Activated effector memory CD4-positive, alpha-beta T cell treated with Interleukin-2 at 50 U/mL for 16 hours (primary cell): ENCODE data around the gene IDS.
"Not testable (repeated sequence)": the region's sequence is repeated elsewhere in the genome, so short reads cannot be mapped to it uniquely, and the experiment has no call there.

Source experiments
- DNase-seq: peaks from one replicate; pipeline ENCODE4 v3.0.0-alpha.2; 2020

IDS gene

DNA sequence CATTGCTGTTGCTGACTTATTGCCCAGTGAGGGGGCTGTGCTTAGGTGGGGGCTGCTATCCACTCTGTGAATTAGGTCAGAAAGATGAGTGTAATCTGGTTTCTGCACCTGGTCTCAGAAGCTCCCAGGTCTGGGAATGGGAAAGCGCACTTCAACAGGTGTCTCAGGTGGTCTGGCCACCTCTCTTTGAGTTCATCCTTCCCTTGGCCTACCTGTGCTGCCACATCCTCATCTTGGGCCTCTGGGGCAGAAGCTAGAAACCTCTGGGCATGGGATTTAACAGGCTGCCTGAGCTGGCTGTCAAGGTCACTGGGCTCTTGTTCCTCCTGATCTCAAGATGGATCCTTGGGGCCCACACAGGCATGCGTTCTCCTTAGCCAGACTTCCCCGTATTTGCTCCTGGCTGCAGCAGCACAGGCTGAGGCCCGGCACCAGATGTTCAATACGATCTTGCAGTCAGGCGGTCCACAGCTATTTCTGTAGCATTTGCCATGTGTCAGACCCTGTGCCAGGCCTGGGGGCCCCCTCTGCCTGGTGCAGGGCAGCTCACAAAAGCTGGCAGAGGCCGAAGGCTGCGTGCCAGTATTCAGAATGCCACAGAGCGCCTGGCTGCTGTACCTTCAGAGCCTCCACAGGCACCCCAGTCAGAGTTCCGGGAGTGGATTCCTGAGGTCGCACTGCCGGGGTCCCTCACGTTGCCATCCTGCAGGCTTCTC is 21.4 kb upstream of the IDS start:
- DNase-seq, result not testable (repeated sequence)

DNA sequence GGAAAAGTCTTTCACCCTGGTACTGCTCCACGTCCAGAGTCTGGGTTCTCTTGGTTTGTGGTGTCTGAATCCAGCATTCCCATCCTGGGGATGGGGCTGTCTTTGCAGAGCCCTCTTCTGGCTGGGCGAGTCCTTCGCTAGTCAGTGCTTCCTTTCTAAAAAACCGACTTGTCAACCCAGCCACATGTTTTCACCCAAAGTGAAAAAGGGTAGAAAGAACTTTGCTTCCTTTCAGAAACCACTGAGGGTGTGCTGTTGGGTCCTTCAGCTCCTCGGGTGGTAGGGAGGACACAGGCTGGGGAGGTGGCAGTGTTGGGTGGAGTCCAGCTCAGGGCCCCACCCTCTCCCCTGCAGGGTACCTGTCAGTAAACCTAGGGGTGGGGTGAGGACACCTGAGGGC is 20.8 kb upstream of the IDS start:
- DNase-seq, result peak; percentile 23

DNA sequence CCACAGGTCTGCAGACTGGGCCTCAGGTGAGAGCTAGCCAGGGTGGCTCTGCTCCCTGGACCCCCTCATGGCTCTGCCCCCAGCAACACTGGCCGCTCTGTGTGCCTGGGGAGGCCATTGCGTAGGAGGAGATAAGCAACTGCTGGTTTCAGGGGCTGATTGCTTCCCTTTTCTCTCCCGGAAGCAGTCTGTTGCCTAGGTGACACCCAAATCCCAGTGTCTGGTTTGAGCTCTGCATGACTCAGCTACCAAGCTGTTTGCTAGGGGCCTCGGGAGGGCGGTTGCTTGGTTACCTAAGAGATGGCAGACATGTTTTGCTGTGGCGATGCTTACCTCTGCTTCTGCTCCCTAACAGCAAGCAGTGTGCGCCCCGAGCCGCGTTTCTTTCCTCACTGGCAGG is 20.3 kb upstream of the IDS start:
- DNase-seq, result peak; percentile 60

GRCh38 chrX:149522916-149523315 is 17.8 kb upstream of the IDS start:
- no peak for DNase-seq

DNA sequence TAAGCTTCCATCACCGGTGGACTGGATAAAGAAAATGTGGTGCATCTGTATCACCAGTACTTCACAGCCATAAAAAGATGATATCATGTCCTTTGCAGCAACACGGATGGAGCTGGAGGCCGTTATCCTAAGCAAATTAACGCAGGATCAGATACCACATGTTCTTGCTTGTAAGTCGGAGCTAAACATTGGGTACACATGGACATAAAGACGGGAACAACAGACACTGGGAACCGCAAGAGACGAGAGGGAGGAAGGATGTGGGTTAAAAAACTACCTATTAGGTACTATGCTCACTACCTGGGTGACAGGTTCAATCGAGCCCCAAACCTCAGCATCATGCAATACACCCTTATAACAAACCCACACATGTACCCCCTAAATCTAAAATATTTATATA is 16.3 kb upstream of the IDS start:
- no peak for DNase-seq

- not testable (repeated sequence) for DNase-seq
These were observed 15.7 kb upstream of the IDS start for GRCh38 chrX:149520636-149521277.

DNA sequence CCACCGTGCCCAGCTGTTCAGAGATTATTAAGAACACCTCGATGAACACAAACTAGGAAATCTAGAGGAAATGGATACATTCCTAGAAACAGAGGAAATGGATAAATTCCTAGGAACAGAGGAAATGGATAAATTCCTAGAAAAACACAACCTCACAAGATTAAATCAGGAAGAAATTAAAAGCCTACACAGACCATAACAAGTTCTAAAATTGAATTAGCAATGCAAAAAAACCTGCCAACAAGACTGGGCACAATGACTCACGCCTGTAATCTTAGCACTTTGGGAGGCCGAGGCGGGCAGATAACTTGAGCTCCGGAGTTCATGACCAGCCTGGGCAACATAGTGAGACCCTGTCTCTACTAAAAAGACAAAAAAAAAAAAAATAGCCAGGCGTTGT is 13.1 kb upstream of the IDS start:
- no peak for DNase-seq

- no peak for DNase-seq
These were observed 12.2 kb upstream of the IDS start for GRCh38 chrX:149517308-149517707.

GRCh38 chrX:149516604-149517003 is 11.5 kb upstream of the IDS start:
- DNase-seq, result no peak

GRCh38 chrX:149515954-149516602 is 11.0 kb upstream of the IDS start:
- no peak for DNase-seq

DNA sequence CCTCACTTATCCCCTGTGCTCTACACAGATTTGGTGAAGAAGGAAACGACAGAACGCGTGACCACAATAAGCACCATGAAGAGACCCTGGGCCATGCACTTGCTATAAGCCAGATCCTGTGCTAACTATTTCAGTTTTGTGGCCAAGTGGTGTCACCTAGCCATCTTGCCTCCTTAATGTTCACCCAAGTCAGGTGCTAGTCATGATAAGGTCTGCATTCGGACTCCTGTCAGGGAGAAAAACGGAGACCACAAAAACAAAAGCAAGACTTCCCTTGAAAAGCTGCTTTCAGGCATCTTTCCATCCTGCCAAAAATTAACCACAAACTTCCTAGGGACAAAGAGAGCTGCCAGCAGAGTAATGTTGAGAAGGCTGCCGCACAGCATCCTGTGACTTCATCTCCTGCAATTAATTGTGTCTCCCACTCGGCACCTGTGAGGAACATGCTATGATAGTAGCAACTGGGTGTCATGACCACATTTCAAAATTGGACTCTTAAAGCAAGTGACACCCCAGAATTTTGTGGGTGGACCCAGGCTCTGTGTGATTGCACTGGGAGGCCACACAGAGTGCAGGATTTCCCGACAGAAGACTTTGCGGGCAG is 8.8 kb upstream of the IDS start:
- no peak for DNase-seq

- DNase-seq, result peak; percentile 48
These were observed 7.2 kb upstream of the IDS start for GRCh38 chrX:149512225-149512885.

DNA sequence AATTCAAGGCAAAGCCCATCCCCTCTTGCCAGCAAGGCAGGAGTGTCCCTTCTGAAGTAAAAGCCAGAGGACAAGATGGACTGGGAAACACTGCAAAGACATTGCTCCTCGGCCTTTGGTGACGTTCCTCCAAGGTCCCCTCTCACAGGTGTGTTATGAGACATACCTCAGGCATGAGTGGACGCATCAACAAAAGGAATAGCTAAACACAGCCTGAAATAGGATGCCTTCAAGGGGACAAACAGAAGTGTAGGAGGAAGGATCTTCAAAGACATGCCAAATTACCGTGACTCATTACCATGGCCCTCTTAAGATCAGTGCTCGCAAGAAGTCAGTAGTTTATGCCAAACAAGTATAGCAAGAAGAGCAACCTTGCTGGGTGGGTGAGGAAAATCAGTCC is 6.0 kb upstream of the IDS start:
- no peak for DNase-seq

DNA sequence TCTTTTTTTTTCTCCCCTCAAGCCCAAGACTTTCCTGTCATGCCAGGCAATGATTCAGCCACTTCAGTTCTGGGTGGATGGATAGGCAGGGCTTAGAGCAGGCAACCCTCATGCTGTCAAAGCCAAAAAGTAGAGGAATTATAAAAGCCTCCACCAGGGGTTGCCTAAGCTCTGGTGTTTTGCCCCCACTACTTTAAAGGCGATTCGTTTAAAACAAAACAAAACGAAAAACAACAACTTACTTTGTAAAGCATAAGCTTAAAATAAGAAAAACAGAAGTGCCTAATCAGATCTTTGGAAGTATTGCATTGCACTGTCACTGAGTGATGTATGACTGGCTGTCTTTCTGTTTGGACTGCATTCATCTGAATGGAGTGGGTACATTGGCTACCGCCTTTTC is 5.3 kb upstream of the IDS start:
- no peak for DNase-seq

- DNase-seq, result no peak
These were observed 3.4 kb upstream of the IDS start for GRCh38 chrX:149508467-149508866.

DNA sequence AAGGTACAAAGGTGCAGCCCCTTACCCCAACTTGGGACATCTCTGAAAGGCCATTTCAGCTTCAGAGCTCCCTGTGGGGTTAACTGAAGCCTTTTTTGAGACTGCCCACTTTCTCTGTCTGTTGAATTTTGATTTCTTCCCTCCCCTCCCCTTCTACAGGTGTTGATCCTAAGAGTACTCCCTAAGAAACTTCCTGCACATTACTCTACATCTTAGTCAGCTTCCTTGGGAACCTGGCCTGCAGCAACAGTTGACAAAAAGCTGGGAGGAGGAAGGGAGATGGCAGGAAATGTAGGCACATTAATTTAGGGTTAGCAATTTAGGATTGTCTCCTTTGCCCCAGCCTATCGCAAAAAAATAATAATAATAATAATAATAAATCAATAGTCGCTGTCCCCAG is 1.2 kb upstream of the IDS start:
- DNase-seq, result no peak

DNA sequence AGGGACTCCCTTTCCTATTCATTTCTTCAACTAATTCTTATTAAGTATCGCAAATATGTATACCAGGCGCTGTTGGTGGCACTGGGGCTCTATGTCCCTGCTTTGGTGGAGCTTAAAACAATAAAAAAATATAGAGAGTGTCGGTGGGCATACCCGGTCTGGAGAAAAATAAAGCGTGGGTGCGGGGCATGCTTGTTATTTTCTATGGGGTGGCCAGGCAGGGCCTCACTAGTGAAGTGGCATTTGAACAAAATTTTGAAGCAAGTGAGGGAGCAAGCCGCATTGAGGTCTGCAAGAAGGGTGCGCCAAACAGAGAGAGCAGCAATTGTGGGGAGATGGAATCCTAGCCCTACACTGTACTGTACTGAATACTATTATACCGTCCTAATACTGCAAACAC is 565 bp upstream of the IDS start:
- DNase-seq, result no peak

DNA sequence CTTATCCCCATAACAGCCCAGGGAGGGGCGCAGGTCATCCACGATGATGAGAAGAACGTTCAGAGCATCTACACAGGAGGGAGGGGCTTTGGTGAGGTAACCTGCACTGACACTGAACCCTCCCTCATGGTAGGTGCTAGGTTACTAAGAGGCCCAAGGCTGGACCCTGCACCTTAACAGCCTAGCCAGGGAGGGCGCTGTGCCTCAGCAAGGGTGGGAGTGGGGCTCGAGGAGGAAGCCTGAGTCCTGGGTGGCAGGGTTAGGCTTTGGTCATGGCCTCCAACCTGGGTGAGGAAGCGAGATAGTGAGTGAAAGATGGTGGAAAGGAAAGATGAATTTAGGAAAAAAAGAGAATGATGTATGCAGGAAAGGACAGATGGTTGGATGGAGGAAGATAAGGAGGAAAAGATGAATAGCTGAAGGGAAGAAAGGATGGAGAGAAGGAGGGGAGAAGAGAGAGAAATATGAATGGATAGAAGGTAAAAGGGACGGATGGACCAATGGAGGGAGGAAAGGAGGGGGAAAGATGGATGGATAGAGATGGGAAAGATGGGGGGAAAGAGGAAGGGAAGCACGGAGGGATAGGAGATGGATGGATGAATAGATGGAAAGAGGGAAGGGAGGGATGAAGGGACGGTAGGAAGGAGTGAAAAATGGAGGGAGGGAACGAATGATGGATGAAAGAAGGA is 736 bp downstream of the IDS start:
- DNase-seq, result peak; percentile 50

GRCh38 chrX:149503446-149503845 is 1.7 kb downstream of the IDS start:
- DNase-seq, result peak; percentile 56

DNA sequence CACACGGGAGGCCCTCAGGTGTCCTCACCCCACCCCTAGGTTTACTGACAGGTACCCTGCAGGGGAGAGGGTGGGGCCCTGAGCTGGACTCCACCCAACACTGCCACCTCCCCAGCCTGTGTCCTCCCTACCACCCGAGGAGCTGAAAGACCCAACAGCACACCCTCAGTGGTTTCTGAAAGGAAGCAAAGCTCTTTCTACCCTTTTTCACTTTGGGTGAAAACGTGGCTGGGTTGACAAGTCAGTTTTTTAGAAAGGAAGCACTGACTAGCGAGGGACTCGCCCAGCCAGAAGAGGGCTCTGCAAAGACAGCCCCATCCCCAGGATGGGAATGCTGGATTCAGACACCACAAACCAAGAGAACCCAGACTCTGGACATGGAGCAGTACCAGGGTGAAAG is 2.2 kb downstream of the IDS start:
- DNase-seq, result not testable (repeated sequence)

DNA sequence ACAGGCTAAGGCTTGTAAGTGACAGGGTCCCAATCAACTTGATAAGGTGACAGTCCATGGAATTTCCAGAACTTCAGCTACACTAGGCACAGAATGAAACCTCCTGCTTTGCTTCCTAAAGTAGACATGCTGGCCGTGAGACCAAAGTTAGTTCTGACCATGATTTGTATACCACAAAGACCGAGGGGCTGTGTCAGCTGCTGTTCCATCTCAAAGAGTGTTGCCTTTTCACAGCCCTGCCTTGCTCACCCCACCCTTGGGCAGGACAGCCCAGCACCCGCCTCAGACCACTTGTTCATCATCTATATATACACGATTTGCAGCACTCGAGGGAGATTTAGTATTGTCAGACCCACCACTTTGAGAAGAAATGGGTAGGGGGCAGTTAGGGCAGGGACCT is 5.3 kb downstream of the IDS start:
- no peak for DNase-seq

GRCh38 chrX:149498767-149499166 is 6.3 kb downstream of the IDS start:
- no peak for DNase-seq

DNA sequence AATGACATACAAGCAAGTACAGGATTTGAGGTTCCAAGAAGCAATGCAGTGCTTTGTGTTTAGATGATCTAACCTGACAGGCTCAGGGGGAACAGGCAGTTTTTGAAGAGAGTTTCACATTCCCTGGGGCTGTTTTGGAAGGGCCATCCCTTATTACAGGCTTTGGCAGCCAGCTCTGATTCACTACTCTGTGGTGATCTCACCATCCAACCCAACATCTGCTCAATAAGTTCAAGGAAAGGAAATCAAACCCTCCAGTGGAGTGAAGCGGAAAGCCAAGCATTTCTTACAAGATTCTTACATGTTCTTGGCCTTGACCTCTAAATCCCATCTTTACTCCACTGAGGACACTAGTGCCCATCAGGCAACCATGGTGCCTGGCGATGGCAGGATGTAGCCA is 7.5 kb downstream of the IDS start:
- no peak for DNase-seq
